HG03575 (cell line): Measurements from ENCODE around the gene SULF2.

Experiments
- ATAC-seq: cut with Tn5 transposase; IDR thresholded peaks from one replicate; pipeline ENCODE4 v1.9.1; 2021; ENCODE audit not compliant: unreplicated experiment, insufficient number of reproducible peaks, low FRiP score; ENCODE audit errors: extremely low read depth

SULF2 gene

DNA sequence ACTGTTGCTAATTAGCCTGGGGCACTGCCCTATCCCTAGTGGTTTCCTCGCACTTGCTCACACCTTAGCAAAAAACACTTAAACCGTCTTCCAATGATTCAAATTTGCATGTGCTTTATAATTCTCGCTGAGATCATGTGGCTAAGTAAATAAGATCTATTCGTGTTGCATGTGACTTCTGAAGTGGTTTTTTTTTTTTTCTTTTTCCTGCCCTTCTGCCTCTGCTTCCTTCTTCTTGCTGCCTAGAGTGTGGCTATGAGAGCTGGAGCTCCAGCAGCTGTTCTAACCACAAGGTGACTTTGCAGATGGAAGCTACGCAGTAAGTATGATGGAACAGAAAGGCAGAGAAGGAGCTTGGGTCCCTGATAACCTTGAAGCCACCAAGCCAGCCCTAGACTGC lies 36.5 kb downstream of the SULF2 start:
- no peak for ATAC-seq

DNA sequence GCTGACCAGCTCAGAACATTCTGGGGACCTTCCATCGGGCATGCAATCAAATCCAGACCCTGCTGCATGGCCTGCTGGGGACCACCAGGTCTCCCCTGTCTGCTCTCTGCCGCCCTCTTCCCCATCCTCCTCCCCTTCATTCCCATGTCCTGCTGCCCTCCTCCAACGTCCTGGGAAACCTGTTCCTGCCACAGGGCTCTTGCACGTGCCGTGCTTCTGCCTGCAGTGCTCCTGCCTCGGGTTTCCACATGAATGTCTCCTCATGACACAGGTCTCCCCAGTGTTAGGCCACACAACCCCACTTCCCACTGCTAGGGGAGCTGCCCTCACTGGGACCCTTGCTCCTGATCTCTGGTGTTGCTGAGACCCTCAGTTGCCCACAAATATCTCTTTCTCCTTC lies 37.2 kb downstream of the SULF2 start:
- no peak for ATAC-seq

DNA sequence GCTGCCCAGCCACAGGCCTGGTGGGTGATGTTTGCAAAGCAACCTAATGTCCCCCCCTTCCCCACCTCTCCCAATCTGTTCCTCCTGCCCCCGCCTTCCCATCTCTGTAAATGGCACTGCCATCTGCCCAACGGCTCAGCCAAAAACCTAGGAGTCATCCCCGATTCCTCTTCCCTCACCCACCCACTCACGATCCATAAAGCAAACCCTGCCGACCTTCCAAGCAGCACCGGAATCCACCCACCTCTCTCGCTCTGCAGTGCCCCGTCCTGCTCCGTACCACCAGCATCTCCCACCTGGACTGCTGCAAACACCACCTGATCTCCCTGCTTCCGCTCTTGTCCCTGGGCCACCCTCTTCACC lies 37.6 kb downstream of the SULF2 start:
- no peak for ATAC-seq

DNA sequence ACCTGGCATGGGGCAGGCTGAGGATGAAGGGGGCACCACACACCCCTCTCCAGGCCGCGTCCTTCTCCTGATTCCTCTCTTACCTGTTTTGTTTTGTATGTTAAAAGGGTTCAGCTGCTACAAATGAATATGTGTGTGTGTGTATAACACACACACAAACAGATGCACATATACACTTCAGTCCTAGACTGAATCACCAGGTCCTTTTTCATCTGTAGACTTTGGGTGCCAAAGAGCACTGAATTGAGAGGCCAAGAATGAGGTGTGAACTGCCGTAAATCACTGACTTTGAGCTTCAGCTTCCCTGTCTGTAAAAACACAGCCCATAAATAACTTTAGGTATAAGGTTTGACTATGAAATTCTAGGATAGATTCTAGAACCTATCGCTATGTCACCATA lies 40.5 kb downstream of the SULF2 start:
- ATAC-seq: no peak

DNA sequence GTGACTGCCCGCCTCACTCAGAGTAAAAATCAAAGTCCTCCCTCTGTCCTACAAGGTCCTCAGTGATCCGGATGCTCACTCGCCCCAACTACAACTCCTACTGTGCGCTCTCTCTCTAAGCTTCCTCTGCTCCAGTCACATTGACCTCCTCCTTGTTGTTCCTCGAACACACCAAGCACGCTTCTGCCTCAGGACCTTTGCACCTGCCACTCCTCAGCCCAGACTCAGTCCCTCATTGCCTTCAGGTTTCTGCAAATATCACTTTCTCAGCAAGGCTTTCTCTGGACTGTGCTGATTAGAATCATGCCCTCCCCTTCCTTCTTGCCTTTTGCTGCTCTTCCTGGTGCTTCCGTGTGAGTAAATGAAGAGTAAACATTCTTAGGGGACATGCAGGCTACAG lies 41.6 kb downstream of the SULF2 start:
- ATAC-seq: no peak

DNA sequence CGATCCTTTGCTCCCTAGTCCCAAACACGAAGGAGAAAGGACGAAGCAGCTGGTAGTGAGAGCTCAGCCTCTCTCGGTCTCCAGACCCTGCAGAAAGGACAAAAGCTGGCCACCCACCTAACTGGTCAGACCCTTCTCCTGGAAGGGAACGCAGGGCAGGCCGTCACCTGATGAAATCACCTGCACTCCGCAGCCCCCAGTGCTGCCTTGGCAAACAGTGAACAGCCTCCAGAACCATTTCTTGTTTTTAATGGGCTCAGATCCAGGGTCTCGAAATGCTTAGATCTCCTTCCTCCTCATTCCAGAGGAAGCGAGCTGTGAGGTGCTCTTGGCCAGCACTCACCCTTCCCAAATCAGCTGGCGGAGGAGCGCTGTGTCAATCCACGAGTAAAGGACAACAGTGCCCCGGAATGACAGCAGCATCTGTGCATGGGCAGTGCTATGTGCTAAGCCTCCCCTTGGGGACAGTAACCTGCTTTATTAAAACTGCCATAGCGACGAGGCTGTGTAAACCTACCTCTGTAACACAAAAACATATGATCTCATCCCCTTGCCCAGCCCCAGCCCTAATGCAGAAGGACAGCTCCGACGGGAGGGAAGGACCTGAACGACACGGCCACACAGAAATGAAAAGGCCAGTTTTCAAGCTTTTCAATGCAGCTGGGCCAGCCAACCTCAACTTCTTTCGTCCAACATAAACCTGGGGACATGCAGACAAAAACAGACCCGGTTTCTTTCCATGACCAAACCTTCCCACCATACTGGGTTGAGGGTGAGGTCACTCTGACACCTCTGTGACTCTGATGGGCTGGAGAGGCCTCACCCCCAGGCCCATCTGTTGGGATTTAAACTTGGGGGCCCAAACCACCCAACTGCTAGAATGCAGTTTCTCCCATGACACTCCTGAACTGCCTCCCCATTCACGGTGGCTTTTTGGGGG lies 43.3 kb downstream of the SULF2 start:
- no peak for ATAC-seq

DNA sequence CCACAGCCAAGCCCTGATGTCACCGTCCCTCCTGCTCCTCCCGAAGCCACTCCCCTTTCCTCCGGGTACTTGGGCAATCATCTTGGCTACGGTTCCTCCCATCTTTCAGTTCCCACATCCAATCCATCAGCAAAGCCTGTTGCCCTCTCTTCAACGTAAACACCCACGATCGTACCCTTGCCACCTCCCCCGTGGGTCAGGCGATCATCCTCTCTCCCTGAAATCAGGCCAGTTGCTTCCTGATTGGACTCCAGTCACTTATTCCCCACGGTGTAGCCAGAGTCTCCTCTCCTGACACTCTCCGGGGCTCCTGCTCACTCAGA lies 44.5 kb downstream of the SULF2 start:
- ATAC-seq: no peak

DNA sequence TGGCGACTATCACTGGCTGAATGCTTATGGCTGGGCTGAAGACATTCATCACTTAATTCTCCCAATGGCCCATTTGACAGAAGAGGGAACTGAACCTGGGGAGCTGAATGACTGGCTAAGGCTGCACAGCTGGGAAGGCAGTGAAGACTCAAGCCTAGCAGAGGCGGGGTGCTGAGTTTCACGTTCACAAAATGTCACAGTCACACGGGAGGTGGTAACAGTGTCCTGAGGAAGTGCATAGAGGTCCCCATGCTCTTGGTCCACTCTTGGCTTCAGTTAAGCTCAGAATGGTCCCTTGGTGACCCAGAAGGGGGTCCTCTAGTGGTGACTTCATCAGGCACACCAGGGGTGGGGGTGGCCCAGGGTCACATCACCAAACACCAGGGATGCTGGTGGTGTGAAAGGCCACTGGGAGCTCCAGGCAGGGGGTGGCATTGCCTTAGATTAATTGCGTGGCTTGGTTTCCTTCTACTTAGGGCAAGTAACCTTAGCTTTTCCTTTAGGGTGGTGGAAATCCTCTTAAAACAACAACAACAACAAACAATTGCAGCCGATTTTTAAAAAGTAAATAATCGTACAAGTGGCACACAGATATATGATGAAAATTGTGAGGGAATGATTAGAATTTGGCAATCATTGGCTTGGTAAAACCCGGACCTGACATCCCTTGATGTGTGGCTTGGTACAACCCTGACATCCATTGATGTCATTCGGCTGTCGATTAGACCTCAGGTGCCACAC lies 45.0 kb downstream of the SULF2 start:
- no peak for ATAC-seq

DNA sequence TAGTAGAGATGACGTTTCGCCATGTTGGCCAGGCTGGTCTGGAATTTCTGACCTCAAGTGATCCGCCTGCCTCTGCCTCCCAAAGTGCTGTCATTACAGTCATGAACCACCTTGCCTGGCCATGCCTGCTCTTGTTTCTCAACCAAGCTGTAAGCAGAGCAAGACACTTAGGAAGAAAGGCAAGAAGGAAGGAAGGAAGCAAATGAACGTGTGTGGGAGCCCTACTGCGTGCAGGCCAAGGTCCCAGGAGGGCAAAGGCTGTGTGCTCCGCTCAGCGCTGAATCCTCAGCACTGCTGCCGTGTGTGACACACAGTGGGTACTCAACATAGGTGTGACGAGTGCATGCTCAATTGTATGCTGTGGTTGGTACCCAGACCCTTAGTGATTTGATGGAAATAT lies 47.4 kb downstream of the SULF2 start:
- ATAC-seq: no peak

DNA sequence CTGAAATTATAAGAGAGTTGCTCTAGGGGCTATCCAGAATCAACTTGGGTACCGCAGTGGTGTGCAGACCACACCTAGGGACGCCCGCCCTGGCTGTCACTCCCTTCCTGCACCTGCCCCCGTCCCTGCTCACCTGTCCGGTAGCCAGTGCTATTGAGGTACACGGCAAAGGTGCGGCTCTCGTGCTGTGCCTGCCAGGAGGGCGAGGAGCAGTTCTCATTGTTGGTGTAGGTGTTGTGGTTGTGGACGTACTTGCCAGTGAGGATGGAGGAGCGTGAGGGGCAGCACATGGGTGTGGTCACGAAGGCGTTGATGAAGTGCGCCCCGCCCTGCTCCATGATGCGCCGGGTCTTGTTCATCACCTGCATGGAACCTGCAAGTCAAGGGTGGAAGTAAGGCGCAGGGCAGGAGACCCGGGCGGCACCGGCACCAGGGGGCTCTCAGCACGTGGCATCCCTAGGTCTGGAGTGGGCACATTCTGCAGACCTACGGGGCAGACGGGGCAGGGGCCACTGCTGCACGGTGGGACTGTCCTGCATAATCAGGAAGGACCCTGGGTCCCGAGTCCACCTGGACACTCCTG lies 48.6 kb downstream of the SULF2 start:
- ATAC-seq: no peak

DNA sequence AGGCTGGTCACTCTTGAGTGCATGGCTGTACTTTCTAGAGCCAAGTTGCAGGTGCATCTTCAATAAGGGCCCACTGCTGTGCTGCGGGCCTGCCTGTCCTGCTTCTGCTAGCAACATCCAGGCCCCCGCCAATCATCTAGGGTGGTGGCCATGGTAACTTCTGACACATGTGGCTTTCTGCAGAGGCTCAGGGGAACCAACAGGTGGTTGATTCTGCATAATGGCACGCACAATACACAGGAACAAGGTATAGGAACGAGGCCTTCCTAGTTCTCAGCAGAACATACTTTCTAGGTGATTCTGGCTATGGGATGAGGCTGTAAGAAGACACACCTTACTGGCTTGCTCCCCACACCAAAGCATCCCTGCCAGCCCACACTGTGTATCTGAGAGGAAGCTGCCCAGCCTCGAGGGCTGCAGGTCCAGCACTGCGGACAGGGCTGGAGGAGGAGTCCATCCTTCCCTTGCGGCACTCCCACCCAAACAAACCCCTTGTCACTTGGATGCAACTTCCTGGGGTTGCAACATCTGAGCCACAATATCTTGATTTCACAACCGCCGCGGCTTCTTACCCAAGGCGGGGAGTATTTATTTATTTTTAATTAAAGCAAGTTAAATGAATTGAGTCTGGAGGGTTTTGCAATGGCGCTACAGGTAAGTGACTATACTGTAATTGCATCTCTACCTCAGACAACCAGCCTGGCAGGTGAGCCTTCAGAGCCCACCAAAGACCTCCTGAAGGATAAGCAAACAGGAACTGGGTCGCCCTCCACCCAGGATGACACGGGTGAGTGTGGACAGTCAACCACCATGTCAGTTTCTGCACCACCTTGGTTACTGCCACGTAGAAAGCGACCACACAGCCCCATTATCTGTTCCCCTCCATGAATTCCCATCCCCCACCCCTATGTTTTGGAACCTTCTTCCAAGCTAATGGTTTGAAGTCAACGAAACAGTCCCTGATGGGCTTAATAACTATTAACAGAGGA lies 49.6 kb downstream of the SULF2 start:
- no peak for ATAC-seq

DNA sequence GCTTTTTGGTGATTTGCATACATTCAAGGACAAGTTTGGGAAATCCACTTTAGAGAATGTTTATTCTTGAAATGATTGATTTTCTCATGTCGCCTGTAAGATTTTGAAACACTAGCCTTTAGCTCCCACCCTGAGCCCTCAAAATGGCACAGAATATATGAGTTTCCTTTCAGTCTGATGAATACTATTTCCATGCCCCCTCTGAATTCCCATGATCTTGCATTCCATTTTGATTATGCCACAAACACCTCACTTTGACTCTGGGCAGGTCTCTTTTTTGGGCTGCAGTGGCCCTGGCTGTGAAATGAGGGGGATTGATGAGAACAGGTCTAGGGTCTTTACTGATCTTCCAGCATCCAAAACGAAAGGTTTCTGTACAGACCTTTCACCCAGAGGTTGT lies 50.4 kb downstream of the SULF2 start:
- ATAC-seq: no peak

DNA sequence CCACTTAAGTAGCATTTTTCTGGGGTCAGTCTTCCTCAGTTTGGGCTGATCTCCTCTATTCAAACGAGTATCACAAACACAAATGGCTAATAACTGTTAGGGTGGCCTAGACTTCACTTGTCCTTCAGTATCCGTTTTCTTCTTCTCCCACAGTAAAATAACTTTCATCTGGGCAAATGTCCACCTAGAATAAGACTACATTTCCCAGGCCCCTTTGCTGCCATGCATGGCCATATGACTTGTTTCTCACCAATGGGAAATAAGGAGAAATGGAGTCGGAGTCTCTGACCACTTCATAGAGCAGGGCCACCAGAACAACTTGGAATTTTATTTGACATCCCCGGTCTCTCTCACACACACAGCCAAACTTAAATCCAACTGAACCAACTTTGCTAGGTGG lies 51.4 kb downstream of the SULF2 start:
- ATAC-seq: no peak

DNA sequence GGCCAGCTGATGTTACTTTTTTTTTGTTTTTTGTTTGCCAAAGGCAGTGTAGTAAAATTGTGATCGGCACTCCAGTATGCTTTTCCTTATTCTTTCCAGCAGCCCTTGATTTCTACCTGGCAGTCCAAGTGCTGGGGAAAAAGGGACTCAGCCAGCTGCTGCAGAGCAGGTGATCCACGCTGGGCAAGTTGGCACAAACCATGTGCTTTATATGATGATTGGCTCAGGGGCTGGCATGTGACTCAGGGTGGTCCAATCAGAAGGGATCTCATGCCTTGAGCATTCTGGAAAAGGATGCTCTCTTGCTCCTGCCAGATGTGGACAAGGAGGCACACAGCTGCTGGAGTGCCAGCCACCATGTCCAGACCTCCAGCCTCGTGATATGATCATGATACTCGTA lies 54.5 kb downstream of the SULF2 start:
- no peak for ATAC-seq

DNA sequence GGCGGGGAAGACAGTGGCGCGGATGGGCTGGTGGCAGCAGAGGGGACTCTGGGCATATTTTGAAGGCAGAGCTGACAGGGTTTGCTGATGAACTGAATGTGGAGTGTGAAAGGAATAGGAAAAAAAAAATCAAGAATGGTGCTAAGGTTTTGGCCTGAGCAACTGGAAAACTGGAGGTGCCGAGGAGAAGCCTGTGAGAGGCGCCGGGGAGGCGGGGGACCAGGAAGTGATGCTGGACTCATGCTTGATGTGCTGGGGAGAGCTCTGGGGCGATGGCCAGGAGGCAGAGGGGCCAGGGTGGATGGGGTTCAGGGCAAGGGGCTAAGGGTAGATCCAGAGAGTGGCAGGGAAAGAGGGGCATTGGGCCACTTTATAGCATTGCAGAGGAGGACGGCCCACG lies 55.8 kb downstream of the SULF2 start:
- no peak for ATAC-seq

DNA sequence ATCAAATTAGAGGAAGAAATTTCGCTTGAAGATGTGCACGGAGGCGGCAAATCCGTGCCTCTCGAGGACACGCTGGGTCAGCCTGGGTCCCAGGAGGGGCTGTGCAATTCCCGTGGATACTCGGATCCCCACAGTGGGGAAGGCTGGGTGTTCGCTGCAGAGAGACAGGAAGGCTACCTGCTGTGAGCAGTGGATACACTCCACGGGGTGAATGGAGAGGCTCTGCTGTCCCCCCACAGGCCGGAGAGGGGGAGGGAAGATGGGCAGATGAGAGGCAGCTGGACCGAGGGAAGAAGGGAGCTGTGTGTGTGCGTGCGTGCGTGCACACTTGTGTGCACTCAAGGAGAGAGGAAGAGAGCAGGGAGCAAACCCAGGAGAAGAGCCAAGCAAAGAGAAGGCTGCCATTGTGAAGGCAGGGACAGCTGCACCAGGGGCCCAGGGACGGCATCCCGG lies 57.3 kb downstream of the SULF2 start:
- no peak for ATAC-seq

DNA sequence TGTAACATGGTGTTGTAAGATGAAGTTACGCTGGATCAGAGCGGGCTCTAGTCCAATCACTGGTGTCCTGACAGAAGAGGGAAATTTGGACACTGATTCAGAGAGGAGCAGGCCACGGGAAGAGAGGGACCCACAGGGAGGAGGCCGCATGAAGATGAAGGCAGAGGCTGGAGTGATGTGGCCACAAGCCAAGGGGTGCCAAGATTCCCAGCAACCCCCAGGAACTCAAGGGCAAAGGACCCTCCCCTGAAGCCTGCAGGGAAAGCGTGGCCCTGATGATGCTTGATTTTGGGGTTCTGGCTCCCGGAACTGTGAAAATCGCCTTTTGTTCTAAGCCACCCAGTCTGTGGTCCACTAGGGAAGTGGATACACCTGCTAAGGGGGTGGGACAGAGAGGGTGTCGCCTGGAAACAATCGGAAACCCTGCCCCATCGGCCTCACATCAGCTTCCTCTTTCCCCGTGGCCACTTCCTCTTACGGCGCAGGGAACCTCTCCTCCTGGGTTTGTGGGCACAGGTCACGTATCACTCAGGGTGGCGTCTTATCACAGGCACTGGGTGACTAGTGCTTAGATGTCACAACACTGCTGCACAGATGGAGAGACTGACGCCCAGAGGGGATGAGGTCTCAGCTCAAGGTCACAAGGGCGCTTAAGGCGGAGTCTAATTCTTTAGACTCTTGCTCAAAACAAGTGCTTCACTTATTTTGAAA lies 58.0 kb downstream of the SULF2 start:
- no peak for ATAC-seq

DNA sequence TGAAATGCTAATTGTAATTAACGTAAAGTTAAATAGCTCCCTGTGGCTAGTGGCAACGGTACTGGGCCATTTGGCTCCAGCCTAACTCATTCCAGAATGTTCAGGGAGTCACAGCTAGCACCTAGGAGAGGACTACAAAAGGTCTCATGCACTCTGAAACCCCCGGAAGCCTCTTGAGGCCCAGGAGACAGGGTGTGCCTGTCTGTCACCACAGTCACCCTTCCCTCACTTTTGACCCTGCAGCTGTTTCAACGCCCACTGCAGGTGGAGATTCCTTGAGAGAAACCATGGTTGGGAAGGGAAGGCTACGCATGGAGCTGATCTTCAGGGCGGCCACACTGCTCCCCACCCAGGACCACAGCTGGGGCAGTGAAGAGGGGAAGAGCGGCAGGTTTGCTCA lies 58.6 kb downstream of the SULF2 start:
- ATAC-seq: no peak
